ENCODE results near the gene TUB. TPM values are rescaled to one million over a fixed set of nuclear protein-coding genes. Genes with fewer than 3 reads are reported as not detected.

Gene TUB
- total RNA-seq, 1 experiment from 2014 or later, result 0.39 TPM

- peaks cover 6% of the 10 kb centered on the region for H3K4me1 ChIP-seq (ENCODE audit: insufficient read depth, low read length, poor library complexity, severe bottlenecking)
- H3K9me3 ChIP-seq (ENCODE audit: low read depth, low read length, poor library complexity, severe bottlenecking), result no peaks in the 10 kb centered on the region
- BruUV-seq (replicated peaks), result no TSS peak
- TF ChIP-seq, protein P1, sequence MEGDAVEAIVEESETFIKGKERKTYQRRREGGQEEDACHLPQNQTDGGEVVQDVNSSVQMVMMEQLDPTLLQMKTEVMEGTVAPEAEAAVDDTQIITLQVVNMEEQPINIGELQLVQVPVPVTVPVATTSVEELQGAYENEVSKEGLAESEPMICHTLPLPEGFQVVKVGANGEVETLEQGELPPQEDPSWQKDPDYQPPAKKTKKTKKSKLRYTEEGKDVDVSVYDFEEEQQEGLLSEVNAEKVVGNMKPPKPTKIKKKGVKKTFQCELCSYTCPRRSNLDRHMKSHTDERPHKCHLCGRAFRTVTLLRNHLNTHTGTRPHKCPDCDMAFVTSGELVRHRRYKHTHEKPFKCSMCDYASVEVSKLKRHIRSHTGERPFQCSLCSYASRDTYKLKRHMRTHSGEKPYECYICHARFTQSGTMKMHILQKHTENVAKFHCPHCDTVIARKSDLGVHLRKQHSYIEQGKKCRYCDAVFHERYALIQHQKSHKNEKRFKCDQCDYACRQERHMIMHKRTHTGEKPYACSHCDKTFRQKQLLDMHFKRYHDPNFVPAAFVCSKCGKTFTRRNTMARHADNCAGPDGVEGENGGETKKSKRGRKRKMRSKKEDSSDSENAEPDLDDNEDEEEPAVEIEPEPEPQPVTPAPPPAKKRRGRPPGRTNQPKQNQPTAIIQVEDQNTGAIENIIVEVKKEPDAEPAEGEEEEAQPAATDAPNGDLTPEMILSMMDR (conservative IDR thresholded peaks at IDR 0.05; ENCODE audit: low read depth, low read length), result no peak
- no peak for TF ChIP-seq EZH2 (IDR thresholded peaks at IDR 0.05; ENCODE audit: borderline replicate concordance, low read depth, low read length, poor library complexity, severe bottlenecking)
- CTCF ChIA-PET, result no interaction called here
- DNase-seq (ENCODE audit: low spot score), result no peak
- intact Hi-C loops (cut with micrococcal nuclease; ENCODE audit: unreplicated experiment), result no loop called here
- H3K27me3 ChIP-seq (replicated peaks; ENCODE audit: insufficient read depth, low read depth, low read length, poor library complexity), result no peaks in the 10 kb centered on the region
- H3K4me3 ChIP-seq (ENCODE audit: low read depth, low read length, poor library complexity, severe bottlenecking), result no peak overlapping the region
- H3K36me3 ChIP-seq (ENCODE audit: insufficient read depth, low read length, poor library complexity, severe bottlenecking), result no peaks in the 10 kb centered on the region
- POLR2A ChIA-PET (ENCODE audit: low non-redundant PET), result no interaction called here
- no peak overlapping the region for H3K27ac ChIP-seq (ENCODE audit: low read depth, low read length, poor library complexity, severe bottlenecking)
Measured at GRCh38 chr11:8066911-8067455, 14.0 kb upstream of the TUB start.

- no peaks in the 10 kb centered on the region for H3K36me3 ChIP-seq (ENCODE audit: insufficient read depth, low read length, poor library complexity, severe bottlenecking)
- no peaks in the 10 kb centered on the region for H3K9me3 ChIP-seq (ENCODE audit: low read depth, low read length, poor library complexity, severe bottlenecking)
- ChIA-PET POLR2A (ENCODE audit: low non-redundant PET) (no interaction called here), CTCF (no interaction called here)
- intact Hi-C loops (cut with micrococcal nuclease; ENCODE audit: unreplicated experiment), result no loop called here
- TF ChIP-seq, protein P1 (conservative IDR thresholded peaks at IDR 0.05; ENCODE audit: low read depth, low read length), result no peak
- TF ChIP-seq EZH2 (IDR thresholded peaks at IDR 0.05; ENCODE audit: borderline replicate concordance, low read depth, low read length, poor library complexity, severe bottlenecking), result no peak
- BruUV-seq (replicated peaks), result no TSS peak
- H3K27me3 ChIP-seq (replicated peaks; ENCODE audit: insufficient read depth, low read depth, low read length, poor library complexity), result no peaks in the 10 kb centered on the region
- H3K4me1 ChIP-seq (ENCODE audit: insufficient read depth, low read length, poor library complexity, severe bottlenecking), result peaks cover 6% of the 10 kb centered on the region
- no peak overlapping the region for H3K27ac ChIP-seq (ENCODE audit: low read depth, low read length, poor library complexity, severe bottlenecking)
- no peak overlapping the region for H3K4me3 ChIP-seq (ENCODE audit: low read depth, low read length, poor library complexity, severe bottlenecking)
- DNase-seq (ENCODE audit: low spot score), result no peak
Measured at GRCh38 chr11:8067567-8067928, 13.5 kb upstream of the TUB start.

DNA sequence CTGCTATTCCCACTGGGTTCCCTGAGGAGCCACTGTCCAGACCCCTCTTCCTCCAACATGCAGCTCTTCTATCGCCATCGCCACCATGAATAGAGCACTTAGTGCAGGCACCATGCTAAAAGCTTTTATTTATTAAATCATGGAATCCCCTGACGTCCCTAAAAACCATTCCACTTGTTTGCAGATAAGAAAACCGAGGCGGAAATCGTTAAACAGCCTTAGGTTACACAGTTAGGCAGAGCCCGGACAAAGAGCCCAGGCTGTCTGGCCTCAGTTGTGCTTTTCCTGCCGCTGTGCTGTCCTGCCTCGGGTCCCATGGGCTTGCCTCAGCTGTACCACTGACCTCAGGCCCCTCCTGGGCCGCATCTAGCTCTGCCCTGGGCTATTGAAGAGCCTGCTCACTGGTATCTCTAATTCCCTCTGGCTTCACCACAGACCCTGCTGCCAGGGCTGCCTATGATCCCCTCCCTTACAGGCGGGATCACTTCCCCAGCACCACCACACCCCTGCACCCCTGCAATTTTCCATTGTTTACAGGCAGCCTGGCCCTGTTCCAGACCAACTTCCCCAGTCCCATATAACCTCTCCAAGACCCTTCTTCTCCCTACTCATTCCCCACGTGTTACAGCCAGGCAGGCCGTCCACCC lies 13.0 kb upstream of the TUB start:
- Histone ChIP-seq H3K36me3 (ENCODE audit: insufficient read depth, low read length, poor library complexity, severe bottlenecking) (no peaks in the 10 kb centered on the region), H3K27ac (ENCODE audit: low read depth, low read length, poor library complexity, severe bottlenecking) (no peak overlapping the region), H3K4me3 (ENCODE audit: low read depth, low read length, poor library complexity, severe bottlenecking) (no peak overlapping the region), H3K4me1 (ENCODE audit: insufficient read depth, low read length, poor library complexity, severe bottlenecking) (peaks cover 6% of the 10 kb centered on the region), H3K9me3 (ENCODE audit: low read depth, low read length, poor library complexity, severe bottlenecking) (no peaks in the 10 kb centered on the region), H3K27me3 (replicated peaks; ENCODE audit: insufficient read depth, low read depth, low read length, poor library complexity) (peaks cover 2% of the 10 kb centered on the region)
- no peak for DNase-seq (ENCODE audit: low spot score)
- intact Hi-C loops (cut with micrococcal nuclease; ENCODE audit: unreplicated experiment), result no loop called here
- BruUV-seq (replicated peaks), result no TSS peak
- TF ChIP-seq EZH2 (IDR thresholded peaks at IDR 0.05; ENCODE audit: borderline replicate concordance, low read depth, low read length, poor library complexity, severe bottlenecking), result no peak
- TF ChIP-seq, protein P1 (conservative IDR thresholded peaks at IDR 0.05; ENCODE audit: low read depth, low read length), result no peak
- POLR2A ChIA-PET (ENCODE audit: low non-redundant PET), result no interaction called here
- CTCF ChIA-PET, result no interaction called here

Measured in A673 (cell line).